ENCODE measurements around the gene ITPRID2. TPM values are rescaled to one million over a fixed set of nuclear protein-coding genes. Genes with fewer than 3 reads are reported as not detected.

ITPRID2 gene
- total RNA-seq, 1 donor from 2014 or later: 57.4 TPM

DNA sequence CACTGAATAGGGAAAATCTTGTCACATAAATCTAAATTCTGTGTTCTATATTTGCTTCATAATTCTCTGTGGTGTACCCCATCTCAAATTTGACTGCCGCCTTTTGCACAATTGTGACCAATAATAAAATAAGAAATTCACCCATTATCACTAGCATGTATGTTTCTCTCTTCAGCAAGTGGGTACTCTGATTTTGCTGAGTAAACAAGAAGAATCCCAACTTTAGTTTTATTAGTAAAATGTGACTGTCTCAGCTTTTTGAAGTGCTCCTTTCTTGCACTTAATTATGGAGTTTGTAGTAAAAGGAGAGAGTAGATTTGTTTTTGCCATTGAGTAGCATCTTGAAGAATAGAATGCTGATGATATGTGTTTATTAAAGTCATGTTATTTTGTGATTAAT, 16.1 kb downstream of the ITPRID2 start:
- Mint-ChIP-seq H3K9me3 (no peaks in the 10 kb centered on the region), H3K27ac (no peak overlapping the region), H3K36me3 (ENCODE audit: low read depth) (peaks cover 51% of the 10 kb centered on the region), H3K4me3 (ENCODE audit: low read depth) (no peak overlapping the region), H3K4me1 (ENCODE audit: low read depth) (peaks cover 15% of the 10 kb centered on the region), H3K27me3 (ENCODE audit: low read depth) (no peaks in the 10 kb centered on the region)
- no peak for DNase-seq (ENCODE audit: low spot score)
- intact Hi-C loops (cut with micrococcal nuclease): loop anchor here (5.0 kb wide), 2 partner anchors 45 to 115 kb away; no protein-coding TSS in a partner anchor

DNA sequence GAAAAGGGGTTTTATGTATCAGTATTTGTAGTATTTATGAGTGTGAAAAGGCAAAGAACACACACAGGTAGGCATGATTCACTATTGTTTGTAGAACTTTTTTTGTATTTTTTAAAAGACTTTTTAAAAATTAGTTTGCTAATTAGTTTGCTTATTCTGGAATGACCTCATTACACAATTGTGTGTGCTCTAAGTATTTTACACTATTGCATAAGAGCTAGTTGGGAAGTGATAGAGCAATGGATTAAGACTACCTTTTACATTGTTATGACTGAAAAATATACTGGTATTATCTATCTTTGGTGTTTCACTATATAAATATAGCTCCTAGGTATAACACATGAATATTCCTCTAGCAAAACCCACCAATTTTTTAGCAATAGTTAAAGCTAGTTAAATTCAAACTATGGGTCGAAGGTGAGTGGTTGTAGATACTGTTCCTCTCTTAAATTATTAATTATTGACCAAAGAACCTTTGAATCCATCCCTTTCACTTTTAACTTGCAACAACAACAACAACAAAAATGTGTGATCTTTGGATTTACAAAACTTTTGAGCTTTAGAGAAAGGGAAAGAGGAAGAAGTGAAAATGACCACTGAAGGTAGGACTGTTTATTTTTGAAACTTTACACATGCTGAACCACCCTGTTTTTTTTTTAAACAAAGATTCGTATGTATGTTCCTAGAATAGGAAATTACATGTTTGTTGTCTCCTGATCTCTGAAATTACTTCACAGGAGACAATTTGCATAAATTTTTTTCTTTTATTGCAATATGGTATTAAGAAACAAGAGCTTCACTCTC, 18.7 kb downstream of the ITPRID2 start:
- Mint-ChIP-seq H3K4me1 (ENCODE audit: low read depth) (peaks cover 10% of the 10 kb centered on the region), H3K27ac (no peak overlapping the region), H3K4me3 (ENCODE audit: low read depth) (no peak overlapping the region), H3K27me3 (ENCODE audit: low read depth) (no peaks in the 10 kb centered on the region), H3K36me3 (ENCODE audit: low read depth) (peaks cover 47% of the 10 kb centered on the region), H3K9me3 (no peaks in the 10 kb centered on the region)
- intact Hi-C loops (cut with micrococcal nuclease): no loop called here
- no peak for DNase-seq (ENCODE audit: low spot score)

DNA sequence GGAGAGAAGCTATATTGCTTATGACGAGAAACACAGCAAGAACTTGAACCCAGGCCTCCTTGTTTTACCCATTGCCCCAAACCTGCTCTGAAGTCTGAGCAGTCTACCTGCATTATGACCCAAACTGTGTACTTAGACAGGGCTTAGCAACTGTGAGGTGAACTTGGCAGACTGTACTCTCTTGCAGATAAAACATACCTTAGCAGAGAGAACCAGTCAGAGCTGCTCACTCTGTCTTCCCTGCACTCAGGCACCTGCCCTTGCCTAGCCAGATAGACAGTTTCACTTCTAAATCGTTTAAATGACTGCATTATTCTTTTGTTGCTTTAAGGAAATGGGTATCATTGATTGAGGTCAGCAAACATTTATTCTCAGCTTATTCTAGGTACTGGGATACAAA, 20.3 kb downstream of the ITPRID2 start:
- Mint-ChIP-seq H3K27ac (no peak overlapping the region), H3K4me1 (ENCODE audit: low read depth) (peaks cover 6% of the 10 kb centered on the region), H3K4me3 (ENCODE audit: low read depth) (no peak overlapping the region), H3K36me3 (ENCODE audit: low read depth) (peaks cover 56% of the 10 kb centered on the region), H3K27me3 (ENCODE audit: low read depth) (no peaks in the 10 kb centered on the region), H3K9me3 (no peaks in the 10 kb centered on the region)
- DNase-seq (ENCODE audit: low spot score): no peak
- intact Hi-C loops (cut with micrococcal nuclease): no loop called here

GRCh38 chr2:181915102-181915501, 23.6 kb downstream of the ITPRID2 start:
- Mint-ChIP-seq H3K36me3 (ENCODE audit: low read depth) (peaks cover 74% of the 10 kb centered on the region), H3K9me3 (no peaks in the 10 kb centered on the region), H3K27ac (no peak overlapping the region), H3K4me3 (ENCODE audit: low read depth) (no peak overlapping the region), H3K27me3 (ENCODE audit: low read depth) (no peaks in the 10 kb centered on the region), H3K4me1 (ENCODE audit: low read depth) (peaks cover 2% of the 10 kb centered on the region)
- intact Hi-C loops (cut with micrococcal nuclease): no loop called here
- DNase-seq (ENCODE audit: low spot score): no peak

DNA sequence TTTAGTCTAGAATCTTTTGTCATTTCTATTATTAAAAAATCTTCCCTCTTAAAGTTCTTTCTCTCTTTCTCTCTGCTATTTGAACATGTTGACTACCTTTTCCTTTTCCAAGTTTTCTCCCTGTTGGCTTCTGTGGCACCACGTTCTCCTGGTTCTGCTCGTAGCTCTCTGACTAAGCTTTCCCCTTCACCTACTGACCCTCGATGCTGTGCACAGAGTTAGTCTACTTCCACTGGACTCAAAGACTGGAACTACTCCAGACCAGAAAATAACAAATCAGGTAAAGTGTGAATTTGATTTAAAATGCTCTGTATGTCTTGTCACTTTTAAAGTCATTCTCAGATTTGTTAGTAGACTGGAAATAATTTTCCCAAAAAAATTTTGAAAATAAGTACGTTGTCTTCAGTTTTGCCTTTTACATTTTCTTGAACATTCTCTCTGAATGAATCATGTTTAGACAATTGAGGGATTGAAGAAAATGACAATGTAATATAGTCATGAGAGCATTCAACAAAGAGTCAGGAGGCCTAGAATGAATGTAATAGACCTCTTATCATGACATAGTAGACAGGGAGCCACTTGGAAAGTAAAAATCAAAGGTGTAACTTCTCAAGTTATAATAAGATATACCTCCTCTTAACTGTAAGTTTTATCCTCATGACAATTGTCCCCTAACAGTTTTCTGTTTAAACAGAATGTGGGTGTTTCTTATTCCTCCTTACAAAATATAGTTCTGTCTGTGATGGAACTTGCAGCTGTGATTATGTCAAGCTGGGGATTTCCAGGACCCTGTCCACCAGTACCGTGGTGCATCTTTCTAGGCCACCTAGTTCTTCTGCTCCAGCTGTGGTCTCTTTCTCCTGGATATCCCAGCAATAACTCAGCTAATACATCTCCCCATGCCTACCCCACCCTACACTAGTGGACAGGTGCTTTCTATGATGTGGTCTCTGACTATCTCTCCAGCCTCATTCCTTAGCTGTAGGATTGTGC, 25.5 kb downstream of the ITPRID2 start:
- Mint-ChIP-seq H3K9me3 (no peaks in the 10 kb centered on the region), H3K4me1 (ENCODE audit: low read depth) (peaks cover 2% of the 10 kb centered on the region), H3K36me3 (ENCODE audit: low read depth) (peaks cover 62% of the 10 kb centered on the region), H3K27me3 (ENCODE audit: low read depth) (no peaks in the 10 kb centered on the region), H3K27ac (no peak overlapping the region), H3K4me3 (ENCODE audit: low read depth) (no peak overlapping the region)
- no peak for DNase-seq (ENCODE audit: low spot score)
- intact Hi-C loops (cut with micrococcal nuclease): no loop called here

- intact Hi-C loops (cut with micrococcal nuclease): no loop called here
- H3K4me3 Mint-ChIP-seq (ENCODE audit: low read depth): no peak overlapping the region
- H3K36me3 Mint-ChIP-seq (ENCODE audit: low read depth): peaks cover 68% of the 10 kb centered on the region
- H3K9me3 Mint-ChIP-seq: no peaks in the 10 kb centered on the region
- DNase-seq (ENCODE audit: low spot score): no peak
- H3K27ac Mint-ChIP-seq: no peak overlapping the region
- no peaks in the 10 kb centered on the region for H3K4me1 Mint-ChIP-seq (ENCODE audit: low read depth)
- no peaks in the 10 kb centered on the region for H3K27me3 Mint-ChIP-seq (ENCODE audit: low read depth)
Measured at GRCh38 chr2:181918188-181918587, 26.7 kb downstream of the ITPRID2 start.

DNA sequence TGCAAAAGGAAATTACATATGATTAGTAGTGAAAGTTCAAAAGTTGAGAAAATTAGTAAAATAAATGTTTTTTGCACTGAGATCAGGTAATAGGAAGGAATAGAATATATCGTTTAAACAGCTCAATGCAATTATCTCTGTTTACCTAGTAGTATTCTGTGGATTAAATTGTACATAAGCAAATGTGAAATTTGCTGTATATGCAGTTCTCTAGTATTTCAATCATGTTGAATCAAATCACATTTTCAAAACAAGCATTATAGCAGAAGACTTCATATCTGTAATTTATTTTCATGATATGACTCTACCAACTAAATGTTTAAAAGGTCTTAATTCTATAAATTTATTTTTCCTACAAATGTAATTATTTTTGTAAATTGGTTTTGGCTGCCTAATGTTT, 31.6 kb downstream of the ITPRID2 start:
- no peak for DNase-seq (ENCODE audit: low spot score)
- intact Hi-C loops (cut with micrococcal nuclease): no loop called here
- no peak overlapping the region for H3K4me3 Mint-ChIP-seq (ENCODE audit: low read depth)
- no peaks in the 10 kb centered on the region for H3K27me3 Mint-ChIP-seq (ENCODE audit: low read depth)
- no peaks in the 10 kb centered on the region for H3K4me1 Mint-ChIP-seq (ENCODE audit: low read depth)
- no peak overlapping the region for H3K27ac Mint-ChIP-seq
- H3K9me3 Mint-ChIP-seq: no peaks in the 10 kb centered on the region
- H3K36me3 Mint-ChIP-seq (ENCODE audit: low read depth): peaks cover 54% of the 10 kb centered on the region

GRCh38 chr2:181924336-181924735, 32.8 kb downstream of the ITPRID2 start:
- H3K4me3 Mint-ChIP-seq (ENCODE audit: low read depth): no peak overlapping the region
- intact Hi-C loops (cut with micrococcal nuclease): no loop called here
- no peak overlapping the region for H3K27ac Mint-ChIP-seq
- DNase-seq (ENCODE audit: low spot score): no peak
- H3K9me3 Mint-ChIP-seq: no peaks in the 10 kb centered on the region
- peaks cover 46% of the 10 kb centered on the region for H3K36me3 Mint-ChIP-seq (ENCODE audit: low read depth)
- no peaks in the 10 kb centered on the region for H3K27me3 Mint-ChIP-seq (ENCODE audit: low read depth)
- no peaks in the 10 kb centered on the region for H3K4me1 Mint-ChIP-seq (ENCODE audit: low read depth)

DNA sequence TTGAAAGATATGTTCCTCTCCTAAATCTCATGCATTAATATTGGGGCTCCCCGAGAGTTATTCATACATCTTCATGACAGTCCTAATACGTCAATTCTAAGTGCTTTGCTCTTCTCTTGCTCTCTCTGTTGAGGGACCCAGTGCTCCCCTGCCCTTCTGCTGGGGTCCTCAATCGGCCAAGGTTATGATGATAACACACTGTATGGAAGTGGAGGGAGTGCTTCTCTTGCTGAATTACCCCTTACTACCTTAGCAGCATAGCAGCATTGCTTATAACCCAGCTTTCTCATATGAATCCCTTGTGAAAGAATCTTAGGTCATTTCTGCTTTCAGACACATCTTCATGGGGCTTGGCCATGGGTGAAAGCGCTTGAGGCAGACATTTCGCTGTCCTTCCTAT, 43.2 kb downstream of the ITPRID2 start:
- H3K9me3 Mint-ChIP-seq: no peaks in the 10 kb centered on the region
- H3K4me3 Mint-ChIP-seq (ENCODE audit: low read depth): no peak overlapping the region
- no peak overlapping the region for H3K27ac Mint-ChIP-seq
- no peaks in the 10 kb centered on the region for H3K4me1 Mint-ChIP-seq (ENCODE audit: low read depth)
- peaks cover 28% of the 10 kb centered on the region for H3K27me3 Mint-ChIP-seq (ENCODE audit: low read depth)
- intact Hi-C loops (cut with micrococcal nuclease): no loop called here
- peaks cover 13% of the 10 kb centered on the region for H3K36me3 Mint-ChIP-seq (ENCODE audit: low read depth)
- DNase-seq (ENCODE audit: low spot score): no peak

DNA sequence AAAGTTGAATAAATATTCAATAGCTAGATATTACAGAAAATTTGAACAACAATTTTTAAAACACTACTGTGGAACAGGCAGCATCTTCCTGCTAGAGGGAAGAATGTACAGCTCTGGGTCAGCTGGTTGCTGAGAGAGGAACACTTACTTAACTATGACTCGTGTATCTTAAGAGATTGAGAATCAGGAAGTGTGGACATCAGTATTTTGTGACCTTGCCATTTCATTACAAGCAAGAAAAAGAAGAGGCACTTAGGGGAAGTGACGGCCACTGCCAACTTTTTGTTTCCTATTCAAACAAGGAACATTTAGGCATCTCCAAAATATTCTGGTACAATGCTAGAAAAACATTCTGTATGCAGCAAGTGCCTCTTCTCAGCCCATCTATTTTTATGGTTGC, 45.9 kb downstream of the ITPRID2 start:
- DNase-seq (ENCODE audit: low spot score): no peak
- Mint-ChIP-seq H3K36me3 (ENCODE audit: low read depth) (no peaks in the 10 kb centered on the region), H3K4me3 (ENCODE audit: low read depth) (no peak overlapping the region), H3K4me1 (ENCODE audit: low read depth) (no peaks in the 10 kb centered on the region), H3K9me3 (no peaks in the 10 kb centered on the region), H3K27ac (no peak overlapping the region), H3K27me3 (ENCODE audit: low read depth) (peaks cover 31% of the 10 kb centered on the region)
- intact Hi-C loops (cut with micrococcal nuclease): no loop called here

DNA sequence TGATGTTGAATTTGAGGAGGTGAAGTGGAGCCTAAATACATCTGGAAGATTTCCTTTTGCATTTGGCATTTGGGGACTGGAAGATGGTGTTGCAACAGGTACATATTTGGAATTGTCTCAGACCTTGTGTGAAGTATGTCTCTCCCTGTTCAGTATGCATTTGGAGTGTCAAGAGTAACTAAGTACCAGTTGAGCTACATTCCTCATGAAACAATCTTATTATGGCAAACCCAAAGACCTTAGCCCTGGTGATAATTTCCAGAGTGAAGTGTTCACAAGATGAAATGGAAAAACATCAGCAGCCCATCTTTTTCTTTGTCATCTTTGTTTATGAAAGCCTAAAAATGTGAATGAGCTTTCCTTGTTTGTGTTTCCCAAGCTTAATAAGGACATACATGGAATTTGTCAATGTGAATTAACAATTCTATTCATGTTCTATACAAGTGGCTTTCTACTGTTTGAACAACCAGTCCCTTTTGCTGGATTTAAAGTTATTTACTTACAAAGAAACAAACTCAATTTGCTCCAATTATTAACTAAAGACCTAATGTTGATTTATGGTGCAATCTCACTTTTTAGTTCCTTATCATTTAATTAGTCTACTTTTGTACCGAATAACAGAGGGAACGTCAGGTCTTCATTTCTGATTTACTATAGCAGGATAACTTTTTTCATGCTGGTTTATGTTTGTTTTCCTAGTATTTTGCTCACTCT, 52.0 kb downstream of the ITPRID2 start:
- peaks cover 2% of the 10 kb centered on the region for H3K4me1 Mint-ChIP-seq (ENCODE audit: low read depth)
- intact Hi-C loops (cut with micrococcal nuclease): no loop called here
- no peak overlapping the region for H3K4me3 Mint-ChIP-seq (ENCODE audit: low read depth)
- no peaks in the 10 kb centered on the region for H3K36me3 Mint-ChIP-seq (ENCODE audit: low read depth)
- H3K9me3 Mint-ChIP-seq: no peaks in the 10 kb centered on the region
- no peak for DNase-seq (ENCODE audit: low spot score)
- H3K27me3 Mint-ChIP-seq (ENCODE audit: low read depth): peaks cover 23% of the 10 kb centered on the region
- no peak overlapping the region for H3K27ac Mint-ChIP-seq

- no peaks in the 10 kb centered on the region for H3K9me3 Mint-ChIP-seq
- H3K27ac Mint-ChIP-seq: no peak overlapping the region
- intact Hi-C loops (cut with micrococcal nuclease): no loop called here
- H3K4me1 Mint-ChIP-seq (ENCODE audit: low read depth): peaks cover 2% of the 10 kb centered on the region
- H3K4me3 Mint-ChIP-seq (ENCODE audit: low read depth): no peak overlapping the region
- H3K36me3 Mint-ChIP-seq (ENCODE audit: low read depth): no peaks in the 10 kb centered on the region
- DNase-seq (ENCODE audit: low spot score): no peak
- peaks cover 20% of the 10 kb centered on the region for H3K27me3 Mint-ChIP-seq (ENCODE audit: low read depth)
Measured at GRCh38 chr2:181944164-181944913, 52.8 kb downstream of the ITPRID2 start.

All from activated T-helper 2 cell treated with anti-CD3 and anti-CD28 coated beads, Interferon-gamma antibody, Interleukin-2, Interleukin-4, amounts not matched to agents 10 μg/mL and 5 μg/mL and 100 μg/mL, durations not matched to agents 14 hours and 24 hours and 36 hours (primary cell).